Pancreas (tissue), 10 donors: ENCODE measurements around the gene C1orf210. TPM values are rescaled to one million over a fixed set of nuclear protein-coding genes. Genes with fewer than 3 reads are reported as not detected.

ENCODE experiments used
- ATAC-seq, 4 donors: fragments of 200-7000 bp; cut with Tn5 transposase; one replicate each; pipeline versions ENCODE4 v1.8.0 to v1.9.1; 2020; ENCODE audit warnings: mild to moderate bottlenecking in 4 of 4, moderate library complexity in 4 of 4
- DNase-seq, 6 donors: peaks; one replicate each; pipeline ENCODE4 v3.0.0-alpha.2; 2020
- FAIRE-seq: peaks from 2 replicates; lab custom pipeline; 2012; peaks lifted over from hg19 to GRCh38; lab: Jason Lieb, UNC
- H3K27ac ChIP-seq, 4 donors: fragments of 200-600 bp; sonication (generic); 1 replicate in 3 of 4; 2 replicates in 1 of 4; pipeline versions ENCODE4 v1.5.0 to v1.8.0; 2020
- H3K27me3 ChIP-seq, 4 donors: fragments of 200-600 bp; one replicate each; pipeline ENCODE4 v1.8.0; 2021
- H3K36me3 ChIP-seq, 3 donors: fragments of 200-600 bp; sonication (generic) in 1 of 3; one replicate each; pipeline versions ENCODE4 v1.5.0 to v1.8.0; 2020 to 2021
- H3K4me1 ChIP-seq, 3 donors: fragments of 200-600 bp; one replicate each; pipeline ENCODE4 v1.8.0; 2021
- H3K4me3 ChIP-seq, 4 donors: fragments of 200-600 bp; sonication (generic) in 2 of 4; one replicate each; pipeline versions ENCODE4 v1.5.0 to v1.8.0; 2020 to 2021
- H3K9me3 ChIP-seq, 4 donors: fragments of 200-600 bp; one replicate each; pipeline ENCODE4 v1.8.0; 2021
- CTCF ChIP-seq, 4 donors: fragments of 200-600 bp; sonication (generic) in 3 of 4; IDR thresholded peaks; one replicate each; pipeline versions ENCODE4 v1.5.0 to v1.8.0; 2021; ENCODE audit warnings: antibody characterized with exemption in 4 of 4
- WGBS, 2 donors: extraction: QIAGEN DNeasy Blood & Tissue Kit; methylation state at CpG; one replicate each; pipeline ENCODE4 v1.1.7; 2013; 5-methylcytosine and 5-hydroxymethylcytosine counted together
- intact Hi-C, 3 donors: fragments of 100-400 bp; cut with DNase I; formaldehyde crosslinking; loops; one replicate each; pipeline versions ENCODE4 v1.11.1 to v1.14.2; 2022
- polyA plus RNA-seq, 2 donors: library from polyadenylated mRNA; stranded (reverse); fragments of 200-250 nt; gene quantifications; one replicate each; pipeline ENCODE4 v1.2.3, GENCODE V29; 2013
- total RNA-seq, 6 donors: library from RNA; stranded (reverse); fragmentation: NEBNext Ultra II Directional in 4 of 6; extraction: Animal tissue kit (Norgen Biotek cat#: 25700) in 4 of 6; gene quantifications; one replicate each; pipeline versions ENCODE4 v1.2.1 to v1.2.4, GENCODE V29; 2021 to 2023
- donor health status: healthy with polysubstance abuse.
- donor health status: DM: no; HTN: no; CAD: no; lungs with moderate emphysema.
- donor health status: DM: no; HTN: no; CAD: no.
- donor health status: control.
- donor health status: control.
- donor health status: Bipolar disorder and iron deficiency.
- donor health status: DM: yes; HTN: yes; CAD: no.
- donor health status: DM: no; HTN: no; CAD: no.
- donor health status: DM: no; HTN: no; CAD: no.
- donor health status: DM: yes; HTN: yes; CAD: no.

The C1orf210 gene
- total and polyA plus RNA-seq, 8 donors = 5.7 to 17.2 (median 12.4) TPM

DNA sequence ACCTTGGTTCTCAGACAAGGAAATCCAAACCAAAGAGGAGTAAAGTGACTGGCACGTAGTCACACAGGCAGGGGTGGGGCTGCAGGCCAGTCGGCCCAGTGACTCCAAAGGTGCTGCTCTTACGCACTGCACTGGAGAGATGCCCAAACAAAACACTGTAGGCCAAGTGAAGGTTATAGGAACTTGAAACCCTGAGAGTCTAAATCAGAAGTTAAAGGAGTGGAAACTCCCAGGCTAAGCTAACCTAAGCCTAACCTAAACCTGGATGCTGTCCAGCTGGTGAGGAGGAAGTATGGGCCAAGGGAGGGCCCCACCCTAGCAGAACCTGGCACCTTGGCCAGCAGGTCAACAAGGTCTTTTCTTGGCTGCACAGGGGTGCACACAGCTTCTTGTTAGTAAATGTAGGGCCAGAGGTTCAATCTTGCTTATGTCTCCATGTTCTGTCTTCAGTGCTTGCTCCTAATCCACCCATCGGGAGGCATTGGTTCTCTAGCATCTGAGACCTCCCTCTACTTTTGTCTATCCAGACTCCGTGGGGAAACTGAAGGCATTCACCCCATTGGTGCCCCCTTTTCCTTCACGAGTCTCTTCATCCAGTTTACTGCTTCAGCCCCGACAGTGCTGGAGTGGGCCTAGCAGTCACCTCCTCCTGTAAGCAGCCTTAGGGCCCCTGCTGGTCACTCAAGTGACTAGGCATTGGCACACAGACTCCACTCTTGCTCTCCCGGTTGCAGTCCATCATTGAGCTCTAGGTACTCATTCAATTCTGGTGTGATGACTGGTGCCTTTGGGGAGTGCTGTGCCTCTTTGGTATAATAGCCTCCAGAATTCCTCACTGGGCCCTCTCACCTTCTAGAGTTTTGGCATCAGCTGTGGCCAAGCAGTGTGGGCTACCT is 28.5 kb downstream of the C1orf210 start:
- peaks cover 27 to 38% (median 34%) of the 10 kb centered on the region in 3 donors for H3K4me1 ChIP-seq
- no peaks in the 10 kb centered on the region for H3K36me3 ChIP-seq
- intact Hi-C loops = no loop called here
- no peaks in the 10 kb centered on the region for H3K9me3 ChIP-seq
- H3K27me3 ChIP-seq = no peaks in the 10 kb centered on the region
- FAIRE-seq (no peak), DNase-seq (peak in 4 of 6 donors; percentile 69 to 82 (median 75)), ATAC-seq (peak; percentile 92 to 96 (median 92))
- peak overlapping the region in 3 of 4 donors; percentile 20 to 82 (median 71) for H3K27ac ChIP-seq
- 53 to 60% methylated on average over 8 of the region's 8 CpGs for WGBS, 2 donors
- H3K4me3 ChIP-seq = no peak overlapping the region
- no peak for TF ChIP-seq CTCF (IDR thresholded peaks at IDR 0.05)

- TF ChIP-seq CTCF (IDR thresholded peaks at IDR 0.05) = no peak
- no peaks in the 10 kb centered on the region for H3K27me3 ChIP-seq
- peak; percentile 32 to 68 (median 62) for ATAC-seq
- peak overlapping the region in 2 of 4 donors; percentile 71 to 82 for H3K27ac ChIP-seq
- H3K4me3 ChIP-seq = no peak overlapping the region
- intact Hi-C loops = no loop called here
- no peaks in the 10 kb centered on the region for H3K9me3 ChIP-seq
- DNase-seq = peak in 1 of 6 donors; percentile 53
- 72% methylated on average over 10 of the region's 10 CpGs for WGBS, 2 donors
- no peak for FAIRE-seq
- no peaks in the 10 kb centered on the region for H3K36me3 ChIP-seq
- peaks cover 21 to 31% (median 26%) of the 10 kb centered on the region in 3 donors for H3K4me1 ChIP-seq
Observed at GRCh38 chr1:43255438-43256210, 29.8 kb downstream of the C1orf210 start.

GRCh38 chr1:43253876-43254275 is 31.5 kb downstream of the C1orf210 start:
- no peak overlapping the region for H3K27ac ChIP-seq
- FAIRE-seq = no peak
- ATAC-seq = no peak
- no peaks in the 10 kb centered on the region for H3K27me3 ChIP-seq
- DNase-seq = no peak
- peaks cover 21 to 31% (median 26%) of the 10 kb centered on the region in 3 donors for H3K4me1 ChIP-seq
- no peaks in the 10 kb centered on the region for H3K9me3 ChIP-seq
- no peak for TF ChIP-seq CTCF (IDR thresholded peaks at IDR 0.05)
- intact Hi-C loops = no loop called here
- no peak overlapping the region for H3K4me3 ChIP-seq
- WGBS, 2 donors = 91 to 92% methylated on average over 8 of the region's 8 CpGs
- no peaks in the 10 kb centered on the region for H3K36me3 ChIP-seq

- no peak for ATAC-seq
- 91 to 94% methylated on average over 4 of the region's 4 CpGs for WGBS, 2 donors
- TF ChIP-seq CTCF (IDR thresholded peaks at IDR 0.05) = no peak
- Histone ChIP-seq H3K9me3 (no peaks in the 10 kb centered on the region), H3K4me1 (peaks cover 21 to 29% (median 26%) of the 10 kb centered on the region in 3 donors), H3K27me3 (no peaks in the 10 kb centered on the region), H3K27ac (no peak overlapping the region), H3K36me3 (no peaks in the 10 kb centered on the region), H3K4me3 (no peak overlapping the region)
- no peak for FAIRE-seq
- intact Hi-C loops = no loop called here
- DNase-seq = no peak
Observed at GRCh38 chr1:43253173-43253572, 32.2 kb downstream of the C1orf210 start.
